ENCODE measurements around the gene DCAF8L2.

DCAF8L2 gene

DNA sequence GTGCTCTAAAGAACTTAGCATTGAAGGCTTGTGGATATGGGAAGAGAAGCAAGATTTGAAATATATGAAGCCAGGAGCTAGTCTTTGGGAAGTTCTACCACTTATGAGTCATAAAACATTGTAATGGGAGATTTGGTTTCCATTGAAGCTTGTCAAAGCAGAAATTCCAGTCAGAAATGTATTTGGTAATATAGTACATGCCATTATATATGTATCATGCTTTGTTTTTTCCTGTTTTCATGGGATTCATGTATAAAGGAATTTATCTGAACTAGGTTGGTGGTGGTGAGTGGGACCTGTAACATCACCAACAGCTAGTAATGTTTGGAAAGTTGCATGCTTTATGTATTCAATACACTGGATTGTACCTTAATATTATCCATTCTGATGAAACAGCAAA lies 14.6 kb upstream of the DCAF8L2 start:
- DNase-seq (ENCODE audit: low read depth): peak; percentile 78
- TF ChIP-seq, protein P1, sequence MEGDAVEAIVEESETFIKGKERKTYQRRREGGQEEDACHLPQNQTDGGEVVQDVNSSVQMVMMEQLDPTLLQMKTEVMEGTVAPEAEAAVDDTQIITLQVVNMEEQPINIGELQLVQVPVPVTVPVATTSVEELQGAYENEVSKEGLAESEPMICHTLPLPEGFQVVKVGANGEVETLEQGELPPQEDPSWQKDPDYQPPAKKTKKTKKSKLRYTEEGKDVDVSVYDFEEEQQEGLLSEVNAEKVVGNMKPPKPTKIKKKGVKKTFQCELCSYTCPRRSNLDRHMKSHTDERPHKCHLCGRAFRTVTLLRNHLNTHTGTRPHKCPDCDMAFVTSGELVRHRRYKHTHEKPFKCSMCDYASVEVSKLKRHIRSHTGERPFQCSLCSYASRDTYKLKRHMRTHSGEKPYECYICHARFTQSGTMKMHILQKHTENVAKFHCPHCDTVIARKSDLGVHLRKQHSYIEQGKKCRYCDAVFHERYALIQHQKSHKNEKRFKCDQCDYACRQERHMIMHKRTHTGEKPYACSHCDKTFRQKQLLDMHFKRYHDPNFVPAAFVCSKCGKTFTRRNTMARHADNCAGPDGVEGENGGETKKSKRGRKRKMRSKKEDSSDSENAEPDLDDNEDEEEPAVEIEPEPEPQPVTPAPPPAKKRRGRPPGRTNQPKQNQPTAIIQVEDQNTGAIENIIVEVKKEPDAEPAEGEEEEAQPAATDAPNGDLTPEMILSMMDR (IDR thresholded peaks at IDR 0.05; ENCODE audit: low read length, missing control alignments): no peak
- H3K4me3 ChIP-seq (replicated peaks; ENCODE audit: low read depth, low read length): no peak overlapping the region

DNA sequence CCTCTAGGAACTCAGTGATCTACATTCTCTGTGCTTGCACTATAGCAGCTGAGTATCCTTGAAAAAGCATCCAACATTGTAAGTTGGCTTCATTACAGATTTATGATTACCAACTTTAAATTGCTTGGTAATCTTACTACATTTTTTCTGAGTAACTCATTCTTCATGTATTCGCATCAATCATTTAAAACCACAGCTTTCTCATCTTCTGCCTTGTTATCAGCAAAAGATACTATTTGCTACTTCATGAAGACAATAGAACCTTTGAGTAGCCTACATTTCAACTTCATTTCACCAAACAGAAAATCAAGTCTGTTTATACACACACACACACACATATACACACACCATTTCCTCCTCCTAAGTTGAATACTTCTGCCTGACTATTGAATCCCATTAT lies 6.2 kb upstream of the DCAF8L2 start:
- H3K4me3 ChIP-seq (replicated peaks; ENCODE audit: low read depth, low read length): no peak overlapping the region
- DNase-seq (ENCODE audit: low read depth): peak; percentile 80
- TF ChIP-seq, protein P1 (IDR thresholded peaks at IDR 0.05; ENCODE audit: low read length, missing control alignments): no peak

GRCh38 chrX:27591938-27592337 lies 1.8 kb downstream of the DCAF8L2 start:
- H3K4me3 ChIP-seq (replicated peaks; ENCODE audit: low read depth, low read length): no peak overlapping the region
- TF ChIP-seq, protein P1 (IDR thresholded peaks at IDR 0.05; ENCODE audit: low read length, missing control alignments): no peak
- no peak for DNase-seq (ENCODE audit: low read depth)

- peak; percentile 69 for DNase-seq (ENCODE audit: low read depth)
- TF ChIP-seq, protein P1 (IDR thresholded peaks at IDR 0.05; ENCODE audit: low read length, missing control alignments): no peak
- H3K4me3 ChIP-seq (replicated peaks; ENCODE audit: low read depth, low read length): no peak overlapping the region
These were observed 7.4 kb downstream of the DCAF8L2 start for GRCh38 chrX:27597508-27597907.

GRCh38 chrX:27598312-27598711 lies 8.2 kb downstream of the DCAF8L2 start:
- TF ChIP-seq, protein P1 (IDR thresholded peaks at IDR 0.05; ENCODE audit: low read length, missing control alignments): no peak
- no peak overlapping the region for H3K4me3 ChIP-seq (replicated peaks; ENCODE audit: low read depth, low read length)
- DNase-seq (ENCODE audit: low read depth): peak; percentile 94

DNA sequence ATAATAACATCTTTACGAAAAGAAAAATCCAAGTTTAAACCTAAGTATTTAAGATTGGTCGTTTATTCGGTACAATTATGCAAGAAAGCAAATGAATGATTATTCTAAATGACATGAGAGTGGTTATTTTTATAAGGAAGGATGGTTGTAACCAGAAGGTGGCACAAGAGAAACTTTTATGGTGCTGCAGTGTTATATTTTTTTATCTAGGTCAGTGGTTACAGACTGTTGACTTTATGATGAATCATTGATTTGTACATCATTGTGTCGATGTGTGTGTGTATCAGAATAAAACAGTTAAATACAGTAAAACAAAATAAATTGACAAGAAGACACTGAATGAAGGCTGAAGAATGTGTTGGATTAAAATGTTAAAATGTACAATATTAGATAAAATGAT lies 9.8 kb downstream of the DCAF8L2 start:
- peak; percentile 71 for DNase-seq (ENCODE audit: low read depth)
- TF ChIP-seq, protein P1 (IDR thresholded peaks at IDR 0.05; ENCODE audit: low read length, missing control alignments): peak; percentile 23
- no peak overlapping the region for H3K4me3 ChIP-seq (replicated peaks; ENCODE audit: low read depth, low read length)

DNA sequence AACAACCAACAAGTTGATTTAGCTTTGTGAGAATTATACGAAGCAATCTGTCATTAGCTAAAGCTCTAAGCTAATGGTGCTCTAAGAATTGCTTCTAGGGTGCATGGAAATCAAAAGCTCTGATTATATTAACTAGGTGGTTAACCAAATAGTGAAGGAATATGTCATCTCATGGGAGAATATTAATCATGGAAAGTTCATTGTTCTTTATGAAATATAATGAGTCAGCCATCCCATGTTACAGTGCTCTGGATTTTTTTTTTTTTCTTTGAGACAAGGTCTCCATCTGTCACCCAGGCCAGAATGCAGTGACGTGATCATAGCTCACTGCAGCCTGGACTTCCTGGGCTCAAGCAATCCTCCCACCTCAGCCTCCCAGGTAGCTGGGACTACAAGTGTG lies 10.5 kb downstream of the DCAF8L2 start:
- TF ChIP-seq, protein P1 (IDR thresholded peaks at IDR 0.05; ENCODE audit: low read length, missing control alignments): no peak
- DNase-seq (ENCODE audit: low read depth): peak; percentile 55
- H3K4me3 ChIP-seq (replicated peaks; ENCODE audit: low read depth, low read length): no peak overlapping the region
